Head of caudate nucleus (tissue), 42 donors: ENCODE results near the gene ITPA.
"Not testable (repeated sequence)": the region's sequence is repeated elsewhere in the genome, so short reads cannot be mapped to it uniquely, and the experiment has no call there.

Experiments used
- DNase-seq, 42 donors: peaks; one replicate each; pipeline versions ENCODE4 v3.0.0 to v3.0.0-alpha.2; 2020 to 2021; ENCODE audit warnings: mixed read lengths in 7 of 42
- intact Hi-C: fragments of 100-400 bp; cut with DNase I; formaldehyde crosslinking; loops from one replicate; pipeline ENCODE4 v1.15.0; 2022

The ITPA gene

GRCh38 chr20:3193806-3194616, 15.3 kb upstream of the ITPA start:
- intact Hi-C loops, result no loop called here
- DNase-seq, result peak; percentile 44 to 94 (median 81)

GRCh38 chr20:3194617-3195280, 14.5 kb upstream of the ITPA start:
- DNase-seq, result peak in 1 of 42 donors; percentile 26
- intact Hi-C loops, result no loop called here

GRCh38 chr20:3195590-3196237, 13.6 kb upstream of the ITPA start:
- intact Hi-C loops, result no loop called here
- no peak for DNase-seq

- no peak for DNase-seq
- intact Hi-C loops, result no loop called here
Measured at GRCh38 chr20:3199206-3199605, 10.1 kb upstream of the ITPA start.

GRCh38 chr20:3199976-3200755, 9.1 kb upstream of the ITPA start:
- intact Hi-C loops, result no loop called here
- no peak for DNase-seq

- intact Hi-C loops, result no loop called here
- no peak for DNase-seq
Measured at GRCh38 chr20:3202965-3203314, 6.4 kb upstream of the ITPA start.

- peak in 4 of 42 donors; percentile 26 to 50 (median 46) for DNase-seq
- intact Hi-C loops, result no loop called here
Measured at GRCh38 chr20:3203315-3204123, 5.8 kb upstream of the ITPA start.

GRCh38 chr20:3204124-3204794, 5.0 kb upstream of the ITPA start, which contains the start of gene DDRGK1:
Gene DDRGK1 (minus strand): TSS chr20:3204682. CDS start chr20:3204627, 55 bp downstream.
- peak; percentile 82 to 95 (median 90) for DNase-seq
- intact Hi-C loops, result no loop called here

GRCh38 chr20:3208786-3209256, 477 bp upstream of the ITPA start:
- intact Hi-C loops, result no loop called here
- peak in 1 of 42 donors; percentile 40 for DNase-seq

- intact Hi-C loops, result no loop called here
- peak in 1 of 42 donors; percentile 42 for DNase-seq
Measured at GRCh38 chr20:3209946-3210317, 634 bp downstream of the ITPA start.

GRCh38 chr20:3210346-3210745, 1.0 kb downstream of the ITPA start:
- intact Hi-C loops, result no loop called here
- DNase-seq, result no peak

- intact Hi-C loops, result no loop called here
- no peak for DNase-seq
Measured at GRCh38 chr20:3213226-3213625, 3.9 kb downstream of the ITPA start.

- intact Hi-C loops, DNase-seq: not testable (repeated sequence)
Measured at GRCh38 chr20:3215359-3215917, 6.1 kb downstream of the ITPA start.

- intact Hi-C loops, result no loop called here
Measured at GRCh38 chr20:3218307-3218988, 9.2 kb downstream of the ITPA start.

GRCh38 chr20:3221398-3222226, 12.3 kb downstream of the ITPA start:
- intact Hi-C loops, result no loop called here
- no peak for DNase-seq

More at GRCh38 chr20:3218307-3218988, 9.2 kb downstream of the ITPA start:
- DNase-seq, result peak in 40 of 42 donors; percentile 20 to 81 (median 58)
